Measurements from ENCODE around the gene DKK3.
"Not testable (repeated sequence)": the region's sequence is repeated elsewhere in the genome, so short reads cannot be mapped to it uniquely, and the experiment has no call there.

DKK3 gene

DNA sequence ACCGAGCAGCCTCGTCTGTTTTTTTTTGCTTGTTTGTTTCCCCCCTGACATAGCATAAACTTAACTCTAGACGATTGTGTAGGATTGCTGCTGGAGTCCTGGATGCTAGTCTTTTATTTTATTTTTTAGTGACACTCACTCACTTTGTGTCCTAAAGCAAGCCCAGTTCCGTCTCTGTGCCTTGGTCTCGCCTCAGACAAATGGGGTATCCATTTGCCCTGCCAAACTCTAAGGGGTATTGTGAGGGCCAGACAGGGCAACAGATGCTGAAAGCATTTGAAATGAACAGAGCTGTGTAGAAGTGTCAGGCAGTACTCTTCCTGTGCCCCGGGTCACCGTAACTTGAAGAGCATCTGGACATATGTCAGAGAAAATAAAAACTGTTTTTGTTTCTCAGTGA, 34.8 kb upstream of the DKK3 start:
- no peak overlapping the region for H3K4me3 ChIP-seq (ENCODE audit: low read depth, low read length)
- DNase-seq (ENCODE audit: low read depth): no peak
- TF ChIP-seq, protein P1, sequence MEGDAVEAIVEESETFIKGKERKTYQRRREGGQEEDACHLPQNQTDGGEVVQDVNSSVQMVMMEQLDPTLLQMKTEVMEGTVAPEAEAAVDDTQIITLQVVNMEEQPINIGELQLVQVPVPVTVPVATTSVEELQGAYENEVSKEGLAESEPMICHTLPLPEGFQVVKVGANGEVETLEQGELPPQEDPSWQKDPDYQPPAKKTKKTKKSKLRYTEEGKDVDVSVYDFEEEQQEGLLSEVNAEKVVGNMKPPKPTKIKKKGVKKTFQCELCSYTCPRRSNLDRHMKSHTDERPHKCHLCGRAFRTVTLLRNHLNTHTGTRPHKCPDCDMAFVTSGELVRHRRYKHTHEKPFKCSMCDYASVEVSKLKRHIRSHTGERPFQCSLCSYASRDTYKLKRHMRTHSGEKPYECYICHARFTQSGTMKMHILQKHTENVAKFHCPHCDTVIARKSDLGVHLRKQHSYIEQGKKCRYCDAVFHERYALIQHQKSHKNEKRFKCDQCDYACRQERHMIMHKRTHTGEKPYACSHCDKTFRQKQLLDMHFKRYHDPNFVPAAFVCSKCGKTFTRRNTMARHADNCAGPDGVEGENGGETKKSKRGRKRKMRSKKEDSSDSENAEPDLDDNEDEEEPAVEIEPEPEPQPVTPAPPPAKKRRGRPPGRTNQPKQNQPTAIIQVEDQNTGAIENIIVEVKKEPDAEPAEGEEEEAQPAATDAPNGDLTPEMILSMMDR (conservative IDR thresholded peaks at IDR 0.05; ENCODE audit: low read depth, low read length): no peak

- TF ChIP-seq, protein P1 (conservative IDR thresholded peaks at IDR 0.05; ENCODE audit: low read depth, low read length): no peak
- no peak overlapping the region for H3K4me3 ChIP-seq (ENCODE audit: low read depth, low read length)
- DNase-seq (ENCODE audit: low read depth): peak; percentile 97
Observed at GRCh38 chr11:12042215-12042676, 33.8 kb upstream of the DKK3 start.

- not testable (repeated sequence) for H3K4me3 ChIP-seq (ENCODE audit: low read depth, low read length); DNase-seq (ENCODE audit: low read depth)
Observed at GRCh38 chr11:12040719-12041118, 32.3 kb upstream of the DKK3 start.

DNA sequence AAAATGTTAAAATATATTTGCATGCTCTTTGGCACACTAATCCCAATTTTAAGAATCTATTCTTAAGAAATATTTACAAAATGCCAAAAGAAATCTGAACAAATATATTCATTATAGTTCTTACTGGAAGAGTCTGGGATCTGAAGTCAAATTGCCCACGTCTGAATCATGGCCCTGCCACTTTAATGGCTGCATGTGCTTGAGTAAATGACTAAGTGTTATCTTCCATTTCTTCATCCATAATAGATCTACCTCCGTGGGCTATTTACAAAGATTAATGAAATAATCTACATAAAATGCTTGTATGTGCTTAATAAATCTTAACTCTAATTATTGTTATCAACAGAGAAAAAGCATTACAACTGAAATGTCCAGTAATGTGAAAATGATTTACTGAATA, 24.5 kb upstream of the DKK3 start:
- no peak for DNase-seq (ENCODE audit: low read depth)
- H3K4me3 ChIP-seq (ENCODE audit: low read depth, low read length): no peak overlapping the region
- TF ChIP-seq, protein P1 (conservative IDR thresholded peaks at IDR 0.05; ENCODE audit: low read depth, low read length): no peak

DNA sequence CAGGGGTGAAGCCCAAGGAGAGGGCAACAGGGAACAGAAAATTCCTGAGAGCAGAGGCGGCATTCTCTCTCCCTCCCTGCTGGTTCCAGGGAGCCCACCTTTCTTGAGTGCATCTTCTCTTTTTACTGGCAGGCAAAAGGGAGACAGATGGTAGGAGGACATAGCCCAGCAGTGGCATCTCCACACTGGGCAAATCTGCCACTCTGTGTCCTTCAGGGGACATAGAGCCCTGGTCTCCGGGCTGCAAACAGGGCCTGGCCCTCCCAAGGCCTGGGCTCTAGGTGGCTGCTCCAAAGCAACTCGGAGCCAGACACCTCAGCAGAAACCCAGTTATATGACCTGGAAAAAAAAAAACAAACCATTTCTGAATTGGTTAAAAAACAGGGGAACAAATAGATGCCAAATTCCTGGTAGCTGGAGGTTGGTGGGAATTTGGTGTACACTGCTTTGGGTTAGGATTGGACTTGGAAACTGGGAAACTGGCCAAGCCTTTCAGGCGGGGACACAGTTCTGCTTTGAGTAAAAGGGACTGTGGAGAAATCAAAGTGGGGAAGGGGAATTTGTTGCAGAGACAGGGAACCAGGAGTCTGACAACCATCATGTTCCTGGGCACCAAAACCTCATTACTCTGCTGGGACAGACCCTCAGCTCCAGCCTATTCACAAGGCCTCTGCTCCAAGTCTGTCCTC, 23.6 kb upstream of the DKK3 start:
- no peak for DNase-seq (ENCODE audit: low read depth)
- H3K4me3 ChIP-seq (ENCODE audit: low read depth, low read length): no peak overlapping the region
- TF ChIP-seq, protein P1 (conservative IDR thresholded peaks at IDR 0.05; ENCODE audit: low read depth, low read length): no peak

GRCh38 chr11:12029738-12030363, 21.4 kb upstream of the DKK3 start:
- DNase-seq (ENCODE audit: low read depth): no peak
- H3K4me3 ChIP-seq (ENCODE audit: low read depth, low read length): no peak overlapping the region
- TF ChIP-seq, protein P1 (conservative IDR thresholded peaks at IDR 0.05; ENCODE audit: low read depth, low read length): no peak

GRCh38 chr11:12029119-12029518, 20.7 kb upstream of the DKK3 start:
- no peak overlapping the region for H3K4me3 ChIP-seq (ENCODE audit: low read depth, low read length)
- no peak for DNase-seq (ENCODE audit: low read depth)
- TF ChIP-seq, protein P1 (conservative IDR thresholded peaks at IDR 0.05; ENCODE audit: low read depth, low read length): no peak

Data from choroid plexus epithelial cell (primary cell).